Esophagus (tissue), 2 donors: Measurements from ENCODE around the gene TOX4. TPM values are rescaled to one million over a fixed set of nuclear protein-coding genes. Genes with fewer than 3 reads are reported as not detected.
"Not testable (repeated sequence)": the region's sequence is repeated elsewhere in the genome, so short reads cannot be mapped to it uniquely, and the experiment has no call there.

ENCODE experiments used
- H3K27ac ChIP-seq, 2 donors: one replicate each; pipeline ENCODE4 v1.5.1; 2013; ENCODE audit warnings: low read depth in 2 of 2, mild to moderate bottlenecking in 2 of 2, inconsistent platforms in 1 of 2, low read length in 1 of 2, moderate library complexity in 1 of 2
- H3K27me3 ChIP-seq, 2 donors: one replicate each; pipeline ENCODE4 v1.6.1; 2013; ENCODE audit warnings: low read length in 2 of 2, control low read depth in 1 of 2, mild to moderate bottlenecking in 1 of 2; ENCODE audit not compliant: insufficient read depth in 2 of 2, control insufficient read depth in 1 of 2
- H3K36me3 ChIP-seq, 2 donors: one replicate each; pipeline ENCODE4 v1.6.1; 2013; ENCODE audit warnings: low read length in 1 of 2; ENCODE audit not compliant: control insufficient read depth in 2 of 2, insufficient read depth in 2 of 2
- H3K4me1 ChIP-seq, 2 donors: one replicate each; pipeline ENCODE4 v1.6.1; 2013; ENCODE audit warnings: low read length in 1 of 2; ENCODE audit not compliant: control insufficient read depth in 2 of 2, insufficient read depth in 2 of 2
- H3K4me3 ChIP-seq, 2 donors: one replicate each; pipeline ENCODE4 v1.5.1; 2013; ENCODE audit warnings: low read length in 2 of 2, mild to moderate bottlenecking in 2 of 2, low read depth in 1 of 2, moderate library complexity in 1 of 2
- H3K9me3 ChIP-seq, 2 donors: one replicate each; pipeline ENCODE4 v1.6.1; 2013; ENCODE audit warnings: mild to moderate bottlenecking in 2 of 2, low read depth in 1 of 2, low read length in 1 of 2, moderate library complexity in 1 of 2; ENCODE audit not compliant: control insufficient read depth in 2 of 2, insufficient read depth in 1 of 2
- WGBS, 2 donors: extraction: QIAGEN DNeasy Blood & Tissue Kit; methylation state at CpG; one replicate each; pipeline ENCODE4 v1.1.7; 2013; 5-methylcytosine and 5-hydroxymethylcytosine counted together
- polyA plus RNA-seq, 2 donors: library from polyadenylated mRNA; stranded (reverse); fragments of 200-250 nt; gene quantifications; one replicate each; pipeline ENCODE4 v1.2.3, GENCODE V29; 2013
- donor health status: healthy with polysubstance abuse.
- donor health status: Bipolar disorder and iron deficiency.

TOX4 gene
- polyA plus RNA-seq, 2 donors = 16.6 to 36.0 TPM

DNA sequence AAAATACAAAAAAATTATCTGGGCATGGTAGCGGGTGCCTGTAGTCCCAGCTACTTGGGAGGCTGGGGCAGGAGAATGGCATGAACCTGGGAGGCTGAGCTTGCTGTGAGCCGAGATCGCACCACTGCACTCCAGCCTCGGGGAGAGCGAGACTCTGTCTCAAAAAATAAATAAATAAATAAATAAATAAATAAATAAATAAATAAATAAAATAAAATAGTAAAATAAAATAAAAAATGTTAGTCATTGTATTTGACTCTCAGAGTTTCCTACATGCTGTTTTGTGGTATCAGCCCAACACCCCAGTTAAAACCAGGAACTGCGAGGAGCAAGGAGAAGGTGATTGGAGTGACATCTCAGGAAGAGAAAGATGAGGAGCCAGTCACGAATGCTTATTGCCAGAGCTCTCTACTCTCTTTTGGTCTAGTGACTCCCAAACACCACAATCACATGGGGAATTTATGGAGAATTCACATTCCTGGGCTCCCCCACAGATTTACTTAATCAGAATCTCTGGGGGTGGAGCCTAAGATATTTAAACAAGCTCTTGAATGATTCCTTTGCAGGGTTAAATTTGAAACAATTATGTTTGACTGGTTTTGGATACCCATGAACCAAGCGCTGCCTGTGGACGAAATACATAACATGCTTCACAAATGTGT is 64.5 kb downstream of the TOX4 start:
- 84 to 91% methylated on average over 9 of the region's 9 CpGs for WGBS, 2 donors
- Histone ChIP-seq H3K4me1 (peaks cover 0 to 3% of the 10 kb centered on the region in 2 donors), H3K27me3 (no peaks in the 10 kb centered on the region), H3K9me3 (no peaks in the 10 kb centered on the region), H3K27ac (no peak overlapping the region), H3K36me3 (no peaks in the 10 kb centered on the region), H3K4me3 (no peak overlapping the region)

DNA sequence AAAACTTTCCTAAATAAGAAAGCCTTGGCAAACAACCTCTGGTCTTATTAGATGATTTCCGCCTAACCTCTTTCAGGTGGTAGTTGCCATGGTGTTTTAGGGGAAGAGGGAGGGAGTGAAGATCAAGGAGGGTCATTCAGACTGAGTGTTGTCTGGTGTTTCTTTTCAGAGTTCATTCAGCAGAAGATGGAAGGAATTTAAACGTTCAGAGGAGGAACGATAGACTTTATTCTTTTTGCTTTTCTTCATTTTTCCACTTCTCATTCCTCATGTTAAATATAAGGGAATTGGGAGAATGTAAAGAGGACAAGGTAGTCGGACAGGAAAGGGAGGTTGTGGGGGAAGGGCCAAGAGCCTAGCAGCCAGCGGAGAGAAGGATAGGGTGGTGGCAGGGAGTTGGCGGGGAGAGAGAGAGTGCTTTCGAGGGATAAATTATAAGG is 66.5 kb downstream of the TOX4 start:
- no peaks in the 10 kb centered on the region for H3K4me1 ChIP-seq
- 31 to 42% methylated on average over 7 of the region's 7 CpGs for WGBS, 2 donors
- H3K27me3 ChIP-seq = no peaks in the 10 kb centered on the region

DNA sequence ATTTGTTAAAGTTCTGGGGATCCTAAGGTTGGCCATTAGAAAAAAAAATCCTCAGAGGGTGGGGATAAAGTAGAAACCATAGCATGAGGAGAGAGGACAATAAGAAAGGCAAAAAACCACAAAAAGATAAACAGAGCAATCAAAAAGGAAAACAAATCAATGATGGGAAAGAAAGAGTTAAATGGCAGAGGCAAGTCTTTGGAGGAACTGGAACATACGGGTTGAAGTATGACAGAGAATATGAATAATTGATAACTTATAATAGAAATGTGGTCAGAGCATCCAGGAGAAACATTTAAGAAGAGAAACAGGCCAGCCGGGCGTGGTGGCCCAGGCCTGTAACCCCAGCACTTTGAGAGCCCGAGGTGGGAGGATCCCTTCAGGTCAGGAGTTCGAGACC is 67.0 kb downstream of the TOX4 start:
- no peaks in the 10 kb centered on the region for H3K9me3 ChIP-seq
- H3K27me3 ChIP-seq = no peaks in the 10 kb centered on the region
- no peak overlapping the region for H3K27ac ChIP-seq
- WGBS, 2 donors = 48 to 60% methylated on average over 5 of the region's 5 CpGs
- H3K36me3 ChIP-seq = no peaks in the 10 kb centered on the region
- no peaks in the 10 kb centered on the region for H3K4me1 ChIP-seq
- H3K4me3 ChIP-seq = no peak overlapping the region

More for the DNA sequence above, 66.5 kb downstream of the TOX4 start:
- no peaks in the 10 kb centered on the region for H3K36me3 ChIP-seq
- H3K27ac ChIP-seq = no peak overlapping the region
- no peaks in the 10 kb centered on the region for H3K9me3 ChIP-seq
- no peak overlapping the region for H3K4me3 ChIP-seq

DNA sequence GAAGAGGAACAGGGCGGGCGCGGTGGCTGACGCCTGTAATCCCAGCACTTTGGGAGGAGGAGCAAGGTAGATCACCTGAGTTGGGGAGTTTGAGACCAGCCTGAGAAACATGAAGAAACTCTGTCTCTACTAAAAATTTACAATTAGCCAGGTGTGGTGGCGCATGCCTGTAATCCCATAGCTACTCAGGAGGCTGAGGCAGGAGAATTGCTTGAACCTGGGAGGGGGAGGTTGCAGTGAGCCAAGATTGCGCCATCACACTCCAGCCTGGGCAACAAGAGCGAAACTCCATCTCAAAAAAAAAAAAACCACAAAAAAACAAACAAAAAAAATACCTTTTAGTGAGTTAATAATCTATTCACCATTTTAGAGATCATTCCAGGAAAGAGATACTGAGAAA is 67.6 kb downstream of the TOX4 start:
- H3K27ac ChIP-seq, H3K4me3 ChIP-seq, H3K4me1 ChIP-seq, H3K36me3 ChIP-seq, H3K9me3 ChIP-seq, H3K27me3 ChIP-seq: not testable (repeated sequence)
- 86 to 90% methylated on average over 7 of the region's 7 CpGs for WGBS, 2 donors

Other genes with a start within 250 kb of the TOX4 start
- 100 to 1,000 TPM; 431 to 699 TPM for gene HNRNPC, start 207.8 kb upstream of the TOX4 start, polyA plus RNA-seq
- under 1 TPM; 0.11 to 0.14 TPM for gene RPGRIP1, start 197.1 kb upstream of the TOX4 start, polyA plus RNA-seq
- gene SUPT16H, start 93.2 kb upstream of the TOX4 start, polyA plus RNA-seq = 10 to 100 TPM; 29.2 to 39.4 TPM
- 10 to 100 TPM; 22.4 to 27.2 TPM for gene CHD8, start 21.1 kb upstream of the TOX4 start, polyA plus RNA-seq
- gene RAB2B, start 236 bp upstream of the TOX4 start, polyA plus RNA-seq = 1 to 10 TPM; 6.8 to 7.0 TPM
- 10 to 100 TPM; 26.0 to 34.6 TPM for gene METTL3, start 34.1 kb downstream of the TOX4 start, polyA plus RNA-seq
- gene SALL2, start 49.2 kb downstream of the TOX4 start, polyA plus RNA-seq = 1 to 10 TPM in 1 of 2 donors, under 1 TPM in 1; 0.98 to 1.8 TPM
- not detected for gene OR10G3, start 102.9 kb downstream of the TOX4 start, polyA plus RNA-seq
- gene OR10G2, start 157.7 kb downstream of the TOX4 start, polyA plus RNA-seq = not detected
- gene OR4E2, start 176.6 kb downstream of the TOX4 start, polyA plus RNA-seq = not detected
- not detected for gene OR4E1, start 196.6 kb downstream of the TOX4 start, polyA plus RNA-seq